ENCODE measurements around the gene ZNG1A.
"Not testable (repeated sequence)": the region's sequence is repeated elsewhere in the genome, so short reads cannot be mapped to it uniquely, and the experiment has no call there.

Gene ZNG1A

GRCh38 chr9:169757-170156, 9.1 kb downstream of the ZNG1A start:
- not testable (repeated sequence) for DNase-seq

- not testable (repeated sequence) for DNase-seq
These were observed 19.0 kb downstream of the ZNG1A start for GRCh38 chr9:159871-160270.

GRCh38 chr9:151173-151572, 27.7 kb downstream of the ZNG1A start:
- not testable (repeated sequence) for DNase-seq

- not testable (repeated sequence) for DNase-seq
These were observed 39.0 kb downstream of the ZNG1A start for GRCh38 chr9:139880-140279.

DNA sequence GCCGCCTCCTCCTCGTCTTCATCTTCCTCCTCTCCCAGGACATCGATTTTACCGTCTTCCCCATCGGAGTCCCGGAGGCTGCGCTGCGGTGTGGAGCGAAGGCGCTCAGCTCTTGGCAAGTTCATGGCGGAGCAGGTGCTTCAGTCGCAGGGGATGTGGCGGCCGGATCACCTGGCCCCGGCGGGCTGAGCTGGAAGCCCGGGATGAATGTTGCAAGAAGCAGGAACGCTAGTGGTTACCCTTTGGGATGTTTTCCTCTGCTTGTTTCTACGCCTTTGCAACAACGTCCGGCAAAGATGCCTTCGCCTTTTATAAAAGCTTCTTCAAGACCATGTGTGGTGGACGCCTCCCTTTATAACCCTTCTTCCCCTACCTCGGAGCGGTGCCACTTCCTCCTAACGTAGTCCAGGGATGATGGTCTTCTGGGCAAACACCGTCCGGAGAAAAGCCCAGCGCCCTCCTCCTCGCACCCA, 60.8 kb downstream of the ZNG1A start, which contains the start of gene FOXD4:
Gene FOXD4 (minus strand): TSS at position 423 of the 473 bp plus-strand sequence. CDS start 298 bp downstream, at position 125.
- not testable (repeated sequence) for DNase-seq

GRCh38 chr9:117144-117994, 61.5 kb downstream of the ZNG1A start:
- DNase-seq, result peak; percentile 46

DNA sequence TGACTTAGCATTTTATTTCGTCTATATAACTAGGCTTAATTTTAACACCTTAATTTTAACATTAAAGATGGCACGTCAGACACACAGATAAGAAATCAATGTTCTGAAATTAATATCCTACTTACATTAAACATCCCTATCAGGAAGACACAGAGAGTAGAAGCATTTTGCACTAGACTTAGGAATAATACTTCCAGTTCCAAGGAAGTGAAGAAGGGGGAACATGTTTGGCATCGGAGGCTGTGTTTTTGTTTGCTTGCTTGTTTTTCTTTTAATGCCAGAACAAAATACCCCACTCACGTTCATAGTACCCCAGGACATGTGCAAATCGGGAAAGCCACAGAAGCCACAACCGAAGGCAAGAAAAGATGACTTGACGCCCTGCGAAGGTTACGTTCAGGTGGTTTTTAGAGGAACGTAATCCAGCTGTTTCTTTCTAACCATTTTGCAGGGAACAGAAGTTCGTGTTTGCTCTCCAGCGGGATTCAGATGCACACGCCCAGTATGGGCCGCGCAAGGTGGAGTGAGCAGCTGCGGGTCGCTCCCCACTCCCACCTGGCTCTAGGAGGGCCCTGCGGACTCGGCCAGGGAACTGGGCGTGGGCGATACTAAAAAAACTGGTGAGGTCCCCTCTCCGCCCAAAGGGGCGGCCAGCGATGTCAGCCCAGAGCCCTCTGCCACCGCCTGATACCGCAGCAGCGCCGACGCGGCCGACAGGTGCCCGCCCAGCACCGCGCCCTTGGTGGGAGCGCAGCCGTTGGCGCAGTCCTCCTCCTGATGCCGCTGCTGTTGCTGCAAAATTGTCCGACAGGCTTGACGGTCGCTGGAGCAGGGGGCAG, 62.4 kb downstream of the ZNG1A start:
- DNase-seq, result peak; percentile 11

- not testable (repeated sequence) for DNase-seq
These were observed 63.8 kb downstream of the ZNG1A start for GRCh38 chr9:115118-115451.

GRCh38 chr9:114267-115117, 64.4 kb downstream of the ZNG1A start:
- DNase-seq, result peak; percentile 15

DNA sequence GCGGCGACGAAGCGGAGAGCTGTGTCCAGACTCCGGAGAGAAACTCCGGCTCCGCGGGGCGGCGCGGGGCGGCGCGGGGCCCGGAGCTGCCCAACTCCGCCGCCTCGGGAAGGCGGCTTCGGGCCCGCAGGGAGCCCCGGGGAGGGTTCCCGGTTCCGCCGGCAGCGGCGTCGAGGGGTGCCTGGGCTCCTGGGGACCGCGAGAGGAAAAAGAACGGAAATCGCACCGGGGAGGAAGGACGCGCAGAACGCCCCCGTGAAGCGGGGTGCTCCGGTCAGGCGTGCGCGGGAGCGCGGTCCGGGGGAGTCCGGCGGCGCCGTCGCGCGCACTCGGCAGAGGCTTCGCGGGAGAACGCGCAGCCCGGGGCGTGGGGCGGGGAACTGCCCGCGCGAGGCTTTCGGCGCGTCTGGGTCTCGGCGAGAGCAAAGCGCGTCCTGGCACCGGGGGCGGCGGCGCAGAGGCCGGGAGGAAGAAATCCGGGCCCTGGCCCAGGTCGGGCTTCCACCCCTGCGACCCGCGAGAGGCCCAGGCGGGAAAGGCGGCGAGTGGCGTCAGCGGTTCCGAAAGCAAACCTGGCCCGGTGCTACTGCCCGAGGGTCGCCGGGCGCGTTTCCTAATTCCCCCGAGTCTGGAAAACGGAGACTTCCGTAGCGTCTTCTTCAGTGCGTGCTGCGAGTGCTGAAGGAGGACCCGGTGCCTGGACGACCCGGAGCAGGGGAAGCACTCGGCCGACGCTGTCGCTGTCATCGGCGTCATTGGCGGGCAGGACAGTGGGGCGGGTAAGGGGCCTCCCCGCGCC, 65.2 kb downstream of the ZNG1A start:
- peak; percentile 56 for DNase-seq

GRCh38 chr9:112589-113467, 66.0 kb downstream of the ZNG1A start:
- DNase-seq, result not testable (repeated sequence)

GRCh38 chr9:110672-111071, 68.2 kb downstream of the ZNG1A start:
- not testable (repeated sequence) for DNase-seq

DNA sequence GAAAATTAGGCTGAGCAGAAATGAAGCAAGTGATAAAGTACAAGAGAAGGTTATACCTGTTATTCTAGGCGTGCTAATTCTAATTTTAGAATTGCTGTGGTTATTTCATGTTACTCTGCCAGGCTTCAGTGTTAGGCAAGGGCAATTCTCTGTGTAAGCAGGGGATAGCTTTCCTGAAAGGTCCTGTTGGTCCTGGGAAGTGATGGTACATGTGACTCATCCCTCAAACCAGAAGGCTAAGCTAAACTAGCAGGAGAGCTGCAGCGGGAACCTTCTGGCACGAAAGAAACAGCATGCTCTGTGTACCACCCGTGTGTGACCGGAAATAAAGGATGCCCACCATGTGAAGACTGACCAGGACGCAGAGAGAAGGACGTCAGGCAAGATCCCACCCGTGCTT, 69.3 kb downstream of the ZNG1A start:
- DNase-seq, result not testable (repeated sequence)

DNA sequence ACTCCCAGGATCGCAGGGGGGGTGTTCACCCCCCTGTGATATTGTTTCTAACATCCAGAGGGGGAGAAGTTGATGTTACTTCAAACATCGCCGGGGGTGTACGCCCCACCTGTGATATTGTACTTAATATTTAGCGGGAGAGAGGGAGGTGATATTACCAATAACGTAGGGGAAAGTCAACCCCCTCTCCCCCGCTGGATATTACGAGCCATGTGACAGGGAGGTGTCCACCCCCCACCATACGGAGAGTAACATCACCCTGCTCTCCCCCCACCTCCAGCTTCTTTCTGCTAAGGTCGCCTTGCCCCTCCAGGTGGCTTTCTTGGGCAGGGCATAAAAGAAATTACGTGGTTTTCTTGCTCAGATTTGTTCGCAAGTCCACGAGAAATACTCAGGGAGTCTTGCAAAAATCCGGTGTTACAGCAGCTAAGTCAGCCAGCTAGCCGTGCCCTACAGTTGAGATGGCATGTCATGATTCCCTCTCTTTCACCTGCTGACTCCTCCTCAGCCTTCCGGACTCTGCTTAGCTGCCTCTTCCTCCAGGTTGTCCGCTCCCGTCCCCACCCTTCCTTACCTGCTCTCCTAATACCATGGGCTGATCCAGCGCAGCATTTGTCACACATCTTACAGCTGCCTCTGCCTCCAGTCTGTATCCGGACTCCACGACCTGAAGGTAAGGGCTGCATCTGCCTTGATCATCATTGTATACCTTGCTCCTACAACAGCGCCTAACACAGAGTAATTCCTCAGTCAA, 69.9 kb downstream of the ZNG1A start:
- not testable (repeated sequence) for DNase-seq

DNA sequence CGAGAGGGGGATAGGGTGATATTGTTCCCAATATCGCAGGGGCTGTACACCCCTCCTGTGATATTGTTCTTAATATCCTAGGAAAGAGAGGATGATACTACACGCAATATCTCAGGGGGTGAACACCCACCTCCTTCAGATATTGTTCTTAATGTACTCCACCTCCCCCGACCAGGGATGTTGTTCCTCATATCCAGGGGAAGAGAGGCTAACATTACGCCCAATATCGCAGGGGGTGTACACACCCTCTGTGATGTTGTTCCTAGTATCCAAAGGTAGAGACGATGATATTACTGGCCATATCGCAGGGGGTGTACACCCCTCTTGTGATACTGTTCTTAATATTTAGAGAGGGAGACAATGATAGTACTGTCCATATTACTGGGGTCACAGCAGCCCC, 72.9 kb downstream of the ZNG1A start:
- not testable (repeated sequence) for DNase-seq

DNA sequence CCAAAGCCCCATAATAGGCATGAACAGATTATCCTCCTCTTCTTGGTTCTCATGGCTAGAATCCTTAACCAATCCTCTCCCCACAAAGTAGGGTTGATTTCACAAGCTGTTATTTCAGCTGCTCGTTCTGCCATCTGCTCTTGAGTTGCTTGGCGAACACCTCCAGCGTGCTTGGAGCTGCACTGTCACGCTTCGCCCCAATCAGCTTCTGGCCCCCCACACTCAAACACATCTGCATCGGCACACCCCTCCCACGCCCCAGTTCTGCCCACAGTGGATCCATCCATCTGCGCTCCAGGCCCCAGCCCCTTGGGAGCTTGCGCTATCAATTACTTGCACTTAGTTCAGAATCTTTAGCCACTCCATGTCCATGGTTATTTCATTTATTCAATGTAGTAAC, 78.4 kb downstream of the ZNG1A start:
- not testable (repeated sequence) for DNase-seq

- not testable (repeated sequence) for DNase-seq
These were observed 79.0 kb downstream of the ZNG1A start for GRCh38 chr9:99867-100266.

DNA sequence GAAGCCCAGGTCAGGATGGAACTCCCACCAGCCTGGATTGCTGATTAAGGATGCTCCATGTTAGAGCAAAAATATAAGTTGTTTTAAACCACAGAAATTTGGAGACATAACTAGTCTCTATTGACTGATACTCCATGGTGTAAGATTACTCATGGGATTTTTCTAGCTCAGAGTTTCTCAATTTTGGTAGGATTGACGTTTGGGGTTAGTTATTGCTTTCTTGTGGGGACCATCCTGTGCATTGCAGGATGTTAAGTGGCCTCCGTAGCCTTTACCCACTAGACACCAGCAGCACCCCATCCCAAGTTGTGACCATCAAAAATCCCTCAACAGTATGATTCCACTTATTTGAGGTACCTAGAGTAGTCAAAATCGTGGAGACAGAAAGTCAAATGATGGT, 80.1 kb downstream of the ZNG1A start:
- not testable (repeated sequence) for DNase-seq

GRCh38 chr9:94992-95391, 83.9 kb downstream of the ZNG1A start:
- peak; percentile 26 for DNase-seq

DNA sequence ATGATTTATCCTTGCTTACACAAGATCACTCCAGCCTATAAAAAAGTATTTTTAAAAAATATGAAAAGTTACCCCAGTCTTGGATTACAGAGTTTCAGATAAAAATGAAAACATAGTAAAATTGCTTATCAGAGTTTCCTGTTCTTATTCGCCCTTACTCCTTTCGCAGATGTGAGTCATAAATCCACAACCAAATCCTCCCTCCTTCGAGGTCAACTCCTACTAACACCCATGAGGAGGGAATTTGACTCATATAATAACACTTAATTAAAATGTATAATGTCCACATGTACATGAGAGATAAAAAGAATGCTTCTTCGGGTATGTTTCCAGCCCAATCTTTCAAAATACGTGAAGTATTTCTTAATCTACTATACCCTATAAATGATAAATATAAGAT, 84.5 kb downstream of the ZNG1A start:
- DNase-seq, result not testable (repeated sequence)

Measured in activated CD4-positive, alpha-beta T cell treated with anti-CD3 and anti-CD28 coated beads for 48 hours (primary cell).